ENCODE measurements around the gene KLHL29.

KLHL29 gene

DNA sequence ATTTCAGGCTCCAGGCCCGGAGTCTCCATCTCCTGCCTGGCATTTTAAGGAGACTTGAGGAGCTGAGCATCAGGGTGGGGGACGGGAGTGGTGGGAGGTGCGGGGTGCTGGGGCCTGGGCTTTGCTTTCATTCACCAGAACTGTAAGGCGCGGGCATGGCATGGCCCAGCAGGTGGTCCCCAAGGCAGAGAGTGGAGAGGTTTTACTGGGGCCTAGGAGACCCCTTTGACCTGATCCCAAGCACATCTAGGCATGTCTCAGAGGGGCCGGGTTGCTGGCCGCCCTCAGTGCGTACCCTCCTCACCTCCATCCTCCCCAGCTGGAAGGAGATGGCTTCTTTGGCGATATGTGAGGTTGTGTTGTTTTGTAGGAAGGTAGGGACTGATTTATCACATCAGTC is 172.5 kb downstream of the KLHL29 start:
- DNase-seq, result no peak

GRCh38 chr2:23559561-23560239 is 174.7 kb downstream of the KLHL29 start:
- no peak for DNase-seq

DNA sequence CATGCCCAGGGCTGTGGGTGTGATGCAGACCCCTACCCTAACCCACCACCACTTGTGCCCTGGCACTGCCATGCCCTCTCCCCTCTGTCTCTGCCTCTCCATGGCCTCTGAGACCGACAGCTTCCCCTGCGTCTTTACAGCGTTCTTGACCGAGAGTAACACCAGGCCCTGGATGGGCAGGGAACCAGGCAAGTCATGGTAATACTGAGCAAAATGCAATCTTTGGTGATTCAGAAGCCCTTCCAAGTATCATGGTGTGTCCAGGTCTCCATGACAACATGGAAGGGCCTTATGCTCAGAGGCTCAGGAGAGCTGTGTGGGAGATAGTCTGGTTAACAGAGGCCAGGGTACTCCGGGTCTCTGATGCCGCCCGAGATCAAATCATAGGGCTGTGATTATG is 176.1 kb downstream of the KLHL29 start:
- DNase-seq, result no peak

DNA sequence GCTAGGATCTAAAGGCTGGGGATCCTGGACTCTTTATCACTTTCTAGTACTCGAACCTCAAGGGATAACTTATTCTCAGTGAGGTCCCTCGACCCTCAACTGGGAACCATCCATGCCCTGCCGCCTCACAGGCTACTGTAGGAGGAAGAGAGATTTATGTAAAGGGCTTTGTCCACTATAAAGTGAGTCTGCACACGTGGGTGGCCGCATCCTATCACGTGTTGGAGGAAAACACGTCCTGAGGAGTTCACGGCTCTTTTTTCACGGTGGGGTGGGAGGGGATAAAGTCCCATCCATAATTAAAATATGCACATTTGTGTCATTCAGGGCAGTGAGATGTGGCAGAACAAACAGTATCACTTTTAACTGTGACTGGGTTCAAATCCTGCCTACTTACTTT is 176.6 kb downstream of the KLHL29 start:
- no peak for DNase-seq

- DNase-seq, result no peak
Measured at GRCh38 chr2:23562143-23562542, 177.2 kb downstream of the KLHL29 start.

- DNase-seq, result no peak
Measured at GRCh38 chr2:23563151-23563550, 178.2 kb downstream of the KLHL29 start.

DNA sequence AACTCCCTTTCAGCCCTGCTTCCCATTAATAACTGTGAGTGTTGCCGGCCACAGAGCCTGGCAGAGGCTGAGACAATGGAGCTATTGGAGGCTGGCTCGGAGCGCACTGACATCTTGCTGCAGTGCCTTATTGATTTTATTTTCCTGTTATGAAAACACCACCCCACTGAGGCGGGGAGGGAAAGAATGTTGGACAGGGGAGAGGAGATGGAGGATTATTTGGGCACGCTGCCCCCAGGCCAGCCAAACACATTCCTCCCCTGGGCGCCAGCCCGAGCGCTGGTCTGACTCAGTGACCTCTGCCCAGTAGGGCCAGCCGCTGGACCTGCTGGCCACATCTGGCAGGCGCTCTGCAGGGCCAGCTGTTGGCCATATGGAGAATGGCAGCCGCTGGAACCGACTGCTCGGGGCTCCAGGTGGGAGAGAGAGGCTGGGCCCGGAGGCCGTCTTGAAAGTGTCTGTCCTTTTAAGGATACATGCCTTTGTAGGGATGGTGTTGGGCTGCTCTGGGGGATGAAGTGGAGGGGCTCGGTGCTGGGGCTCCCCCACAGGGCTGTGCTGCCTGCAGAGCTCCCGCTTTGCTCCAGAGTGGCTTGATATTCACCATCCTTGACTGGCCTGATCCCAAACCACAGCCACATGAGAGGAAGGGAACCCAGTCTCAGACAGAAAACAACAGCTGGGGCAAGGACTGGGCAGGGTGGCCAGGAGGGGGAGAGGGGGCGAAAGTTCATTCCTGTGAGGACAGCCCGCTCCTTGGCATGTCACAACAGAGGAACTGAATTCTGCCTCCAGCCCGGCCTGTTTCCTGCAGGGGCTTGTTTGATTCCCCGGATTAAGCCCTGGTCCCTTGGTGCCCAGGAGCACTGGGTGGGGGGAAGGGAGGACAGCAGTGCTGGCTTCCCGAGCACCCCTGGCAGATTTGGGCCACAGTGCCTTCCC is 179.0 kb downstream of the KLHL29 start:
- no peak for DNase-seq

GRCh38 chr2:23564615-23564960 is 179.6 kb downstream of the KLHL29 start:
- no peak for DNase-seq

DNA sequence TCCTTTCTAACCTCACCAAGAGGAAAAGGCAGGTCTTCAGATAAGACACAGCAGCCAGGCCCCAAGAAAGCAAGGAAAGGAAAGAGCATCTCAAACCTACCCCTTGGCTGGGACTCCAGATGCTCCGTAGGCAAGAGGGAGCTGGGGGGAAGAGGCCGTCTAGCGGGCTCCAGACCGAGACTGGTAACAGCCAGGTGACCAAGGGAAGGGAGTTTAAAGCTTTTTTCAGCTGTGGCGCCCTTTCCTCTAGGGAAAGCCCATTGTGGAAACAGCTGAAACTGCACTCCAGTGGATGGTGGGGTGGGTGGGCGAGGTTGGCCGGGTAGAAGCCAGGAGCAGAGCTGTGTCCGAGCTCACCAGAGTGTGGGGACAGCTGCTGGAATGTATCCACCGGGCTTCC is 180.4 kb downstream of the KLHL29 start:
- no peak for DNase-seq

- no peak for DNase-seq
Measured at GRCh38 chr2:23565814-23566213, 180.8 kb downstream of the KLHL29 start.

DNA sequence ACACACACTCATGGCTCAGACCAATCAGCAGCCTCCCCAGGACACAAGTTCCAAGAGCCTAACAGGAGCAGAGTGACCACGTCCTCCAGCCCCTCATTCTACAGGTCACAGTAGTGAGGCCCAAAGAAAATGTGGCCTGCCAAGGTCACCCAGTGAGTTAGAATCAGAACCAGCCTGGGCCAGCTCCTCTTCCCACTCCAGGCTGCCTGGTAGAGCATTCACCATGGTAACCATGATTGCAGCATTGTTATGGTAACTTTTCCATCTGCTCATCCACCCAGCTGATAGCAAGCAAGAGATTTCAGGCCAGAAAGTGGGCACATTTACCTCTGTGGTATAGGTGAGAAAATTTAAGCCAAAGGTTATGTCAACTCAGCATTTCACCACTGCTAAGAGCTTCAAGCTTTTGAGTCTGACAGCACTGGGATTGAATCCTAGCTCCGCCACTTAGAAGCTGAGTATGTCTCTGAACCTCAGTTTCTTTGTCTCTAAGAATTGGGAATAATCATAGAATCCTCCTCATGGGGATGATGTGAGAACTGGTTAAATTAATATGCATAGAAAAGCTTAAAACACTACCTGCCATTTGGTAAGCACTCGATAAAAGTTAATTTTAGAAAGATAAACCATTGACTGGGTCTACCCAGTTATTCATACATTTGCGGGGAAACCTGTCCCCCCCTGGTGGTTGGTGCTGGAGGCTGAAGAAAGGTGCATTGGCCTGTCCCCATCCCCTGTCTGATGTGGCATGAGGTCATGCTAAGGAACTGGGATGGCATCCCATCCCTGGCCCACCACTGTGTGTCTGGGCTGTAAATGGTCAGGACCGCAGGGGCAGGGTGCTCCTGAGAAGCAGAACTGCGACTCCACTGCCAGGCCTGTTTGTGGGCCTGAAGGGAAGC is 181.5 kb downstream of the KLHL29 start:
- DNase-seq, result peak; percentile 33

GRCh38 chr2:23567161-23567756 is 182.3 kb downstream of the KLHL29 start:
- no peak for DNase-seq

DNA sequence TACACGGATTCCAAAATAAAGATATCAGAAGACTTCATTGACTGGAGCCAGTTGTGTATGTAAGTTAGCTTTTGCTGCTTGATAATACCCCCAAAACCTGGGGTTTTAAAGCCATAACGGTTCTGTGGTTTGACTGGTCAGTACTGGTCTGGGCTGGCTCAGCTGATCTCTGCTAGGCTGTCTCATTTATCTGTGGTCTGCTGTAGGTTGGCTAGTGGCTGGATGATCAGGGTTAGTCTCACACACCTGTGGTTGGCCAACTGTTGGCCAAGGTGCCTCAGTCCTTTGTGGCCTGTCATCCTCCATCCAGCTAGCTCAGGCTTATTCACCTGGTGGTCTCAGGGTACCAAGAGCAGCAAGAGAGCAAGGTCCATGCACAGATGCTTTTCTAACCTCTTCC is 183.2 kb downstream of the KLHL29 start:
- no peak for DNase-seq

- DNase-seq, result no peak
Measured at GRCh38 chr2:23568626-23569190, 183.7 kb downstream of the KLHL29 start.

DNA sequence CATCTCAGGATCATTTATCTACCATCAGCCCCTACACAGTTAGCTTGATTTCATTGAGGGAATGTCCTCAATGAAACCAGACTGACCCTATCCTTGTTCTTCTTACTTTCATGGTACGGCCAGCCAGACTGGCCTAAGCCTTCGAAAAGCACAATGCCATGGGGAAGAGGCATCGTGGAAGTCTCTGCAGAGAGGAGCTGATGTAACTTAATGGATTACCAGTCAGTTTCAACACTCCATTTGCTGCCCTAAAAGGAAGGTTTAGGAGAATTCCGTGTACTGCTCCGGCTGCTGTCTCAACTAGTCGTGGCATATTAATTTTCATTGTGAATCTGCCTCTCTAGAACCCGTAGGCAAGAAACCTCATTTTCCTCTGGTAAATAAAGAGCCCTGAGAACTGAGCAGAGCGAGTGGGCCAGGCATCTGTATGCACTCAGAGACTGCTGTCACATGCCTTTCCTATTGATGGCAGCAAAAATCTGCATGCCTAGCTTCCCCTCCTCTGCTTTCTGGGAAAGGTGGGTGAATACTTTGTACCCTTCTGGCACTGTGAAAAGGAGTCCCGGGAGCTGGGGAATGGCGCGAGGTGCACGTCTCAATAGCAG is 184.9 kb downstream of the KLHL29 start:
- no peak for DNase-seq

- DNase-seq, result no peak
Measured at GRCh38 chr2:23571085-23571484, 186.1 kb downstream of the KLHL29 start.

DNA sequence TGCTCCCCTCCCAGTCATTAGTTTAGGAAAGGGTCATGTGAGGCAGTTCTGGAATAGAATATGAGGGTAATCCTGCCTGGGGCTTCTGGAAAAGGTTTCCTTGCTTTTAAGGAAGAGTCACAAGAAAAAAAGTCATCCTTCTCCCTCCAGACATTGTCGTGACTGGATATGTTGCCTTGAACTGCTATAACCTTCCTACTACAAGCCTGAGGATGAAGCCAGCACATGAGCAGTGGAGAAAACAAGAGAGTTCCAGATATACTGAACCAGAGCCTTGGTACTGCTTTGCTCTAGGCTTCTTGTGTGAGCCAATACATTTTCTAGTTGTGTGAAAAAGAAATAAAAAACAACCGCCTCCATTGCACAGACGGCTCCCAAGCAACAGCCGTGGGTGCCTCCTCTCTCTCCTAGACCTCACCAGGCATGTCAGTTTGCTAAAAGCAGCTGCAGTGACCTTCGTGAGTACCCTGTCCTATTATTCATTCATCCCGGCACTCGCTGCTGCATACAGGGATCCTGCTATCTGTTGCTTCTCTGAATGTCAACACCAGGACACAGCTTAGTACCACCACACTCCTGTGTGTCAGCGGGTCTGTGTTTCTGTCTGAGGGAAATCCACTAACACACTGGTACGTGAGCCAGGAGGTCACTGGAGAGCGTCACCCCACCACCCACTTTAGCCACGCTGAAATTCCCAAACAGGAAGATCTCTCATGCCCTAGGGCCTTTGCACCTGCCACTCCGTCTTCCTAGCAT is 186.7 kb downstream of the KLHL29 start:
- no peak for DNase-seq

- DNase-seq, result no peak
Measured at GRCh38 chr2:23574919-23575654, 190.1 kb downstream of the KLHL29 start.

DNA sequence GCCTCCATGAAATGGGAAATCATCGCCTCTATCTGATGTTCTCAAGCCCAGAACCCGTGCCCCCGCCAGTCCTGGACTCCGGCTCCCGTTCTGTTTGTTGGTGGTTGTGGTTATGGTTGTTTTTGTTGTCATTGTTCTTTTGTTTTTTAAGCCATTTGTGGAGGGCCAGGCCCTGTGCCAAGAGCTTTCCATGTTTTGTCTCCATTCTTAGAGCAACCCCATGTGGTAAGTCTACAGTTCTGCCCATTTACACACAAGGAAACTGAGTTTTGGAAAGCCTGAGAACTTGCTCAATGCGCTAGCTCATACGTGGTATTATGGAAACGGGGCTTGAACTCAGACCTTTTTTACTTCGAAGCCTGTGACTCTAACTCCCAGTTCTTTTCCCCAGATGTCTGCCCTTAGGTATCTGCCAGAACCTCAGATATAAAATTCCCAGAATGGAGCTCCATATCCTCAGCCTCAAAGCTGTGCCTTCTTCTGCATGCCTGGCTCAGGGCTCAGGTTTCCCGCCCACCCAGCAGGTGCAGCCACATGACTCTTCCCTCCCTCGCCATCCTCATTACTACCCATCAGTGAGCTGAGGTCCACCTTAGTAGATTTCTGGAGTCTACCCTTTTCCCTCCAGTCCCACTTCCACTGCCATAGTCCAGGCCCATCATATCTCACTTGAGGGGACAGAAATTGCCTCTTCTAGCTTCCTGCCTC is 194.1 kb downstream of the KLHL29 start:
- DNase-seq, result no peak

DNA sequence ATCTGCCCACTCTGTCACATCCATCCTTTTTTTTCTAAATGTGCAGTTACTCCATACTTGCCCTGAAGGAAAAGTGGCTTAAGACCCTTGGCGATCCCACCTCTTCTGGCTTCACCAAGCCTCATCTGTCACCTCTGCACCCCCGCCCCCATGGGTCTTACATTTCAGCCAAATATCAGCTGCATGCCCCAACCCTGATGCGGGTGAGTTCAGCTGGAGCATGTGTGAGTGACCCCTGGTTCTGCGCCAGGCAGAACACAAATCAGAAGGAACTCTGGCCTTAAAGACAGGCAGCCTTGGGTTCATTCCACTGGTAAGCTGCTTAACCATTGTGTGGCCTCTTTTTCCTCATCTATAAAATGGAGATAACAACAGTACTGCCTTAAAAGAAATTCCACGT is 194.7 kb downstream of the KLHL29 start:
- no peak for DNase-seq
